HG03565 (cell line): Measurements from ENCODE around the gene SHANK3.
"Not testable (repeated sequence)": the region's sequence is repeated elsewhere in the genome, so short reads cannot be mapped to it uniquely, and the experiment has no call there.

Experiments
- ATAC-seq: cut with Tn5 transposase; IDR thresholded peaks from one replicate; pipeline ENCODE4 v1.9.1; 2021; ENCODE audit warnings: mild to moderate bottlenecking, moderate library complexity; ENCODE audit not compliant: unreplicated experiment

Gene SHANK3

GRCh38 chr22:50643821-50644101 is 28.9 kb upstream of the SHANK3 start:
- ATAC-seq, result not testable (repeated sequence)

- no peak for ATAC-seq
Measured at GRCh38 chr22:50653256-50653655, 19.4 kb upstream of the SHANK3 start.

DNA sequence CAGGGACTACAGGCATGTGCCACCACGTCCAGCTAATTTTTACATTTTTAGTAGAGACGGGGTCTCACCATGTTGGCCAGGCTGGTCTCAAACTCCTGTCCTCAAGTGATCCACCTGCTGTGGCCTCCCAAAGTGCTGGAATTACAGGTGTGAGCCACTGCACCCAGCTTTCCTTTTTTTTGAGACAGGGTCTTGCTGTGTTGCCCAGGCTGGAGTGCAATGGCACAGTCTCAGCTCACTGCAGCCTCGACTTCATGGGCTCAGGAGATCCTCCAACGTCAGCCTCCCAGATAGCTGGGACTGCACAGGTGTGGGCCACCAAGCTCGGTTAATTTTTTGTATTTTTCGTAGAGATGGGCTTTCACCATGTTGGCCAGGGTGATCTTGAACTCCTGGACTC is 18.0 kb upstream of the SHANK3 start:
- ATAC-seq, result not testable (repeated sequence)

GRCh38 chr22:50656122-50657070 is 16.2 kb upstream of the SHANK3 start:
- ATAC-seq, result no peak

- ATAC-seq, result no peak
Measured at GRCh38 chr22:50657925-50658324, 14.7 kb upstream of the SHANK3 start.

- not testable (repeated sequence) for ATAC-seq
Measured at GRCh38 chr22:50659711-50660110, 12.9 kb upstream of the SHANK3 start.

DNA sequence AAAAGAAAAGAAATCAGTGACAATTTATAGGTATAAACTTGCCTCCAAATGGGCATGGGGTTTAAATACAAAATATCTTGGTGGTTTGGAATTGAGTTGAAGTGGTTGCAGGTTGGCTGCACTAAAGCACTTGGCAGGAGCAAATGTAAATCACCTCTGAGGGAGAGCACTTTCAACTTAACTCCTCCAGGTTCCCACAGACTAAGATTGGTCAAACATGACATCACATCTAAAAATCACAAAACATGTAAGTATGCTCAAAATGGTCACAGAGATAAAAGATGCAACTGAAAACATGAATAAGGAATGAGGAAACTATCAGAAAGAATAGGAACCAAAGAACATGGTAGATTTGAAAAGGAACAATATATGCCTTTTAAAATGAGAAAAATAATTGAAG is 12.3 kb upstream of the SHANK3 start:
- no peak for ATAC-seq

GRCh38 chr22:50665212-50665611 is 7.4 kb upstream of the SHANK3 start:
- ATAC-seq, result no peak

DNA sequence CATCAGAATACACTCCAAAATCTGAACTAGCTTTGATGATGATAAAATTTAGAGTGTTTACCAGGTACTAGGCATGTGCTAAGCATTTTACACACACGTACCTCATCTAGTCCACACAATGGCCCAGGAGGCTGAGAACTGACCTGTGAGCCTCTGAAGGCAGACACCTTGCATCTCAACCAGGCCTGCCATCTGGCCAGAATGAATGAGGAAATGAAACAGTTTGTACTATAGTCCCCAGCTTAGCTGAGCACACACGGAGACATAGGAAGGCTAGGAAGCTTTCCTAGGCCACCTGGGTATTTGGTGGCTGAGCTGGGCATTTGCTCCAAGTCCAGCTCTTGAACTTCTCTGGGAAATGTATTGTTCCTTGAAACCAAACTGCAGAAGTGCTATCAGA is 6.9 kb upstream of the SHANK3 start:
- ATAC-seq, result no peak

- ATAC-seq, result no peak
Measured at GRCh38 chr22:50670513-50670912, 2.1 kb upstream of the SHANK3 start.

DNA sequence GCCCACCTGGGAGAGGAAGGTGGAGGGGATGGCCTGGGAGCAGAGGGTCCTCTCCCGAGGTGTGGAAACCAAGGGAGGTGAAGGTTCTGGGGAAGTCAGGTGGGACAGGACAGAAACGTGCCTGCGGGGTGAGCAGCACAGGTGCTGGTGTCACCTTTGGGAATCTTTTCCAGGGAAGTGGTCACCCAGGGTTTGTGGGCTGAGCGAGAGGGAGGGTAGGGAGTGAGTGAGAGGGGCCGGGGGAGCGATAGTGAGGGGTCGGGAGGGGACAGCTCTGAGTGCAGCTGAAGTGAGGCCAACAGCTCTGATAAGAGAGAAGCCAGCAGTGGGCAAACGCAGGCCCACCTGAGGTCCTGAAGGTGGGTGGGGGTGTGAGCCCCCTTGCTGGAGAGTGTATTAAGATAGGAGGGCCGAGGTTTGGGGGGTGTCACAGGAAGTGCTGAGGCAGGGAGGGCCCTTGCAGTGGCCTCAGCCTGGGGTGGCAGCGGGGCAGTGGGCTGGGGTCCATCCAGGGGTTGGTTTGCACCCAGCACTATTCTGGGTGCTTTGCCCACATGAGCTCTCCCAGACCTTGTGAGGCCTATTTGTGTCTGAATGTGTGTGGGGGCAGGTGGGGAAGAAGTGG is 1.6 kb upstream of the SHANK3 start:
- ATAC-seq, result no peak

- no peak for ATAC-seq
Measured at GRCh38 chr22:50671641-50672040, 982 bp upstream of the SHANK3 start.

DNA sequence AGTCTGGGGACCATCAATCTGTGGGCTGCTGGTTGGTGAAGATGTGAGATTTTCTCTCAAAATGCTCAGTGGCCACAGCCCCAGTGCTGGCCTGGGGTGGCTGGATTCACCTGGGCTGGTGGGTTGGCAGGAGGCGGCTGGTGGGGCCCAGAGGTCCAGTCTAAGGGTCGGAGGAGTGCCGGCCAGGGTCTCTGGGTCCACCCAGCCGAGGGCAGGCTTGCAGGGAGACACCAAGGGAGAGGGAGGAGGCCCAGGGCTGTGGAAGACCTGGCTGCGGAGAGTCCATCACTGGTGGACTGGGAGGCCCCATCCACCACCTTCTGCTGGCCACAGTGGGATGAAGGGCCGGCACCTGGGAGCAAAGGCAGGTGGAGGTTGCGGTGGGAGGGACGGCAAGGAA is 582 bp upstream of the SHANK3 start:
- ATAC-seq, result no peak

DNA sequence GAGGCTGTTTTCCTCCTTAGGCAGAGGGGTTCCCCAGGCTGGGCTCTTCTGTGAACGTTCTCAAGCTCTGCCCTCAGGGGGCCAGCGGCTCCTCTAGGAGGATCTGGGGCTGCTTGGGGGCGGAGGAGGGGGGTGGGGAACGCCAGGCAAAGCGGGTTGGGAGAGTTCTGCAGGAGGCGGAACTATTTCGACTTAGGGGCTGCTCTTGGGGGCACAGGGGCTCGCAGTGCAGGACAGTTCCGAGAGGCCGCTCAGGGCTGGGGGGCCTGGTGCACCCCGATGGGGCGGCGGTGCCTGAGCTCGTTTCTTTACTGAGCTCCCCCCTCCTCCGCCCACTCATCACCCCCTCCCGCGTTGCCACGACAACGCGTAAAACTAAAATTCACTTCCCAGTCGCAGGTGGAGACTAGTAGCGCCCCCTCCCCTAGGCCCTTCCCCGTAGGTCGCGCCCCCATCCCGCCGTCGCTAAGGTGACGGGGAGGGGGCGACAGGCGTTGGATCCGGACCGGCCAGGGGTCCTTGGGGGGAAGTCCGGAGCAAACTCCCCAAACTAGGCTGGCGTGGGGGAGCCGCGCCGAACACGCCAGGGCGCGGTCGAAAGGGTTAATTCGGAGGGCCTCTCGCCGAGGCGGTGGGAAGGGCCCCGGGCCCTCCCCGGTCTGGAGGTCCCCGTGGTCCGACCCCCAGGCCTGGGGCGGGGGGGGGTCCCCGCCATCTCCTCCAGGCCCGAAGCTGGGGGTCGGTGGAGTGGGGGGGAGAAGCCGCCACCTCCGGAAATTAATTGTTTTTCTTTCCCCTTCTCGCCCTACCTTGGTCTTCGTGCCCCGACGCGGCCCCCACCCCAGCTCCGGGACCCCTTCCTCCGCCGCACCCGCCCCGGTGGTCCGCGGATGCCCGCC is 857 bp downstream of the SHANK3 start:
- ATAC-seq, result no peak

GRCh38 chr22:50674130-50674500 is 1.5 kb downstream of the SHANK3 start:
- no peak for ATAC-seq

- ATAC-seq, result no peak
Measured at GRCh38 chr22:50674606-50675552, 2.3 kb downstream of the SHANK3 start.

DNA sequence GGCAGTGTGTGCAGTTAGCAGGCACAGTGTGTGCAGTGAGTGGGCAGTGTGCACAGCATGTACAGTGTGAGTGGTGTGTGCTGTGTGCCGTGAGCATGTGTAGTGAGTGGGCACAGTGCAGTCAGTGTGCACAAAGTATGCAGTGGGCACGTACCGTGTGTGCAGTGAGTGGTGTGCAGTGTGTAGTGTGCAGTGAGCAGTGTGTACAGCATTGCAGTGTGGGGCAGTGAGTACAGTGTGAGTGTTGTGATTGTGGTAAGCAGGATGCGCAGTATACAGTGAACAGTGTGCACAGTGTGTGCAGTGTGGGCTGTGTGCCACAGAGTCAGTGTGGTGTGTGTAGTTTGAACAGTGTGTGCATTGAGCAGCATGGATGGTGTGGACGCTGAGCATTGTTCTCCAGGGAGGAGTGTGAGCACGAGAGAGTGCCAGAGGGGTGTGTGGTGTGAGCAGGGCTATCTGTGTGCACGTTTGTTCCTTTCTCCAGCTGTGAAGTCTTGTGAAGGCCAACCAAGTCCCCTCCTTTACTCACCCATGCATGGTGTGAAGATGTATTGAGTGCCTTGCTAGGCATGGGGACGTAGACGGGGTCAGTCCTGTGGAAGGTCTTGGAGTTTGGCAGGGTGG is 3.0 kb downstream of the SHANK3 start:
- ATAC-seq, result no peak

GRCh38 chr22:50676180-50676636 is 3.6 kb downstream of the SHANK3 start:
- ATAC-seq, result no peak

DNA sequence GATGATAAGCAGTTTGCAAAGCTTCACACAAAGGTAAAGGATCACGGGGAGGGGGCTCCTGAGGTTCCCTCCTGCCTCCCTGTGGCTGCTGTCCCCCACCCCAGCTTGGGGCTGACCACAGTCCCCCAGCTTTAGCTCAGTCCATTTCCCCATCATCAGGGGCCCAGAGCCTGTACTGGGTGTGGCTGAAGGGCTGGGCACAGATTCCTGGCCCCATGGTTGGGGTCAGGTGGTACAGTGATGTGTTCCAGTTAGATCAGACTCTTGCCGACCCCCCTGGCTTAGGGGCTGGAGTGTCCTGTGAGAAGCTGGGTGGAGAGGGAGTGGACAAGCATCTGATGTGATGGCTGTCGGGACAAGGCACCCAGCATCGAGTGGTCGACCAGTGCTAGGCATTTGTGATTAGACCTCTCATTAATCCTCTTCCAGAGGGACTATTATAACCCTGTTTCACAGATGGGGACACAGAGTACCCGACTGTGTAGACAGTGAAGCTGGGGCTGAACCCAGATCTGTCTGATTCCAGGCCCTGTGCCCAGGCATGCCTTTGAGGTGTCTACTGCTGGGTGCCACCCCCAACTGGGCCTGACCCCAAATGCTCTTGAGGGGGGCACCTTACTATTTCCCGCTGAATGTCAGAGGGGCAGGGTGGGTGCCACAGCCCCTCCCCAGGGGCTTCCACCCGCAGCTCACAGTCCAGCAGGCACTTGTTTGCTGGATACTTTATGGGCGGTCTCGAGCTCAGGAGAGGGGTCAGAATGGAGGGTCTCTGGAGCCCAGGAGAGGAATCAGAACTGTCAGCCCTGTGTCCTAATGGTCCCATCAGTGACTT is 4.3 kb downstream of the SHANK3 start:
- no peak for ATAC-seq
